K562 (cell line): ENCODE data around the gene BSPH1. TPM values are rescaled to one million over a fixed set of nuclear protein-coding genes. Genes with fewer than 3 reads are reported as not detected.

ENCODE experiments used
- ATAC-seq: fragments of 200-7000 bp; cut with Tn5 transposase; 3 replicates; pipeline ENCODE4 v1.9.1; 2020; ENCODE audit warnings: moderate library complexity
- BruUV-seq: library from RNA; stranded (reverse); fragments of 400-500 nt; replicated peaks from 2 replicates; lab custom pipeline; 2021; lab: Mats Ljungman, UMichigan
- CTCF ChIA-PET: fragments of 300-600 bp; formaldehyde crosslinking; extraction: SDS; loops from one replicate; lab custom pipeline; 2021; ENCODE audit warnings: low intra/inter-chr PET ratio; lab: Yijun Ruan, JAX
- POLR2A ChIA-PET: fragments of 300-600, 350-650 bp; sonication (Branson Sonifier 250); formaldehyde crosslinking; extraction: SDS; loops from one replicate; lab custom pipeline; 2021; ENCODE audit warnings: antibody characterized with exemption, inconsistent platforms; lab: Yijun Ruan, JAX
- DNase-seq, 4 experiments: peaks; one replicate each; pipeline versions ENCODE4 v3.0.0 to v3.0.0-alpha.2; 2011 to 2018; ENCODE audit warnings: low spot score in 3 of 4, mixed read lengths in 3 of 4; ENCODE audit errors: extremely low read depth in 1 of 4
- FAIRE-seq: peaks from 2 replicates; lab custom pipeline; 2011; peaks lifted over from hg19 to GRCh38; lab: Jason Lieb, UNC
- H2AFZ ChIP-seq: 2 replicates; pipeline ENCODE4 v1.6.0; 2011; ENCODE audit warnings: low read depth, low read length, control low read depth, inconsistent platforms
- H3K27ac ChIP-seq: fragments of 200-600 bp; 3 replicates; pipeline ENCODE4 v1.8.0; 2011; ENCODE audit warnings: low read depth, mild to moderate bottlenecking, control low read depth, inconsistent platforms, low read length, moderate library complexity, mixed read lengths; ENCODE audit errors: extremely low read depth
- H3K27me3 ChIP-seq, 2 experiments: fragments of 300-600 bp in 1 of 2; 2 replicates in 1 of 2; 3 replicates in 1 of 2; pipeline versions ENCODE4 v1.6.0 to v1.8.0; 2011; ENCODE audit warnings: inconsistent platforms in 2 of 2, low read length in 2 of 2, mild to moderate bottlenecking in 1 of 2, mixed read lengths in 1 of 2, moderate library complexity in 1 of 2; ENCODE audit not compliant: control insufficient read depth in 2 of 2, insufficient read depth in 2 of 2
- H3K36me3 ChIP-seq: fragments of 300-600 bp; 3 replicates; pipeline ENCODE4 v1.8.0; 2011; ENCODE audit warnings: mild to moderate bottlenecking, low read length, inconsistent platforms; ENCODE audit not compliant: control insufficient read depth, insufficient read depth
- H3K4me1 ChIP-seq, 2 experiments: fragments of 200-600 bp in 1 of 2; replicated peaks in 1 of 2; 2 replicates in 1 of 2; 3 replicates in 1 of 2; pipeline versions ENCODE4 v1.5.1 to v1.8.0; 2011; ENCODE audit warnings: inconsistent platforms in 2 of 2, low read length in 2 of 2, mild to moderate bottlenecking in 1 of 2, mixed read lengths in 1 of 2, moderate library complexity in 1 of 2; ENCODE audit not compliant: control insufficient read depth in 2 of 2, insufficient read depth in 2 of 2
- H3K4me2 ChIP-seq: 2 replicates; pipeline ENCODE4 v1.6.1; 2011; ENCODE audit warnings: low read length, control low read depth, inconsistent platforms, mixed read lengths; ENCODE audit not compliant: insufficient read depth
- H3K4me3 ChIP-seq: fragments of 200-600 bp; sonication (generic), shearing (Covaris generic); 2 replicates; pipeline ENCODE4 v1.5.1; 2016; ENCODE audit warnings: control low read depth, inconsistent platforms
- H3K79me2 ChIP-seq: fragments of 200-600 bp; 3 replicates; pipeline ENCODE4 v1.8.0; 2011; ENCODE audit warnings: low read length, inconsistent platforms; ENCODE audit not compliant: control insufficient read depth, insufficient read depth
- H3K9ac ChIP-seq, 2 experiments: 2 replicates each; pipeline versions ENCODE4 v1.6.0 to v1.6.1; 2011; ENCODE audit warnings: low read depth in 2 of 2, low read length in 2 of 2, control low read depth in 1 of 2, inconsistent platforms in 1 of 2, mild to moderate bottlenecking in 1 of 2, mixed read lengths in 1 of 2; ENCODE audit not compliant: insufficient read depth in 1 of 2
- H3K9me1 ChIP-seq: one replicate; pipeline ENCODE4 v1.6.0; 2011; ENCODE audit warnings: inconsistent platforms, mild to moderate bottlenecking, low read length, moderate library complexity; ENCODE audit not compliant: control insufficient read depth, insufficient read depth
- H3K9me3 ChIP-seq: replicated peaks from 2 replicates; pipeline ENCODE4 v1.5.1; 2011; ENCODE audit warnings: low read depth, low read length, inconsistent platforms; ENCODE audit not compliant: control insufficient read depth, insufficient read depth
- H4K20me1 ChIP-seq: replicated peaks from 2 replicates; pipeline ENCODE4 v1.6.1; 2011; ENCODE audit warnings: low read length, inconsistent platforms, mixed read lengths; ENCODE audit not compliant: control insufficient read depth, insufficient read depth
- ARHGAP35 ChIP-seq: fragments of 450-650 bp; IDR thresholded peaks from 2 replicates; pipeline ENCODE4 v1.6.1; 2018; ENCODE audit not compliant: partially characterized antibody
- BHLHE40 ChIP-seq: IDR thresholded peaks from 2 replicates; pipeline ENCODE4 v1.6.1; 2011; ENCODE audit warnings: low read length, improper control_type of control experiment
- BMI1 ChIP-seq: fragments of 150-350 bp; IDR thresholded peaks from 2 replicates; pipeline ENCODE4 v1.6.1; 2014; ENCODE audit warnings: low read length
- CCNT2 ChIP-seq: IDR thresholded peaks from 2 replicates; pipeline ENCODE4 v1.6.1; 2011; ENCODE audit warnings: borderline replicate concordance, low read depth, mild to moderate bottlenecking, moderate library complexity, mixed read lengths, low read length; ENCODE audit not compliant: insufficient read length; ENCODE audit errors: extremely low read depth
- CREB1 ChIP-seq, 2 experiments: sonication (generic) in 1 of 2; formaldehyde crosslinking in 1 of 2; IDR thresholded peaks; 2 replicates each; pipeline versions ENCODE4 v1.6.1 to v1.8.0; 2012 to 2022; ENCODE audit warnings: inconsistent platforms in 1 of 2, mild to moderate bottlenecking in 1 of 2, missing genetic modification reagents in 1 of 2, moderate library complexity in 1 of 2
- KHSRP ChIP-seq: fragments of 450-650 bp; IDR thresholded peaks from 2 replicates; pipeline ENCODE4 v1.6.1; 2017
- NFIX ChIP-seq: fragments of 250-450 bp; sonication (Bioruptor Pico); IDR thresholded peaks from 2 replicates; pipeline ENCODE4 v1.4.0; 2020; ENCODE audit warnings: low read depth, mild to moderate bottlenecking, moderate library complexity
- NR2C1 ChIP-seq, 2 experiments: fragments of 450-650 bp; IDR thresholded peaks; 2 replicates each; pipeline ENCODE4 v1.6.1; 2017; ENCODE audit warnings: mild to moderate bottlenecking in 2 of 2, antibody characterized with exemption in 1 of 2, inconsistent platforms in 1 of 2, missing compliant biosample characterization in 1 of 2, missing genetic modification characterization in 1 of 2
- RFX7 ChIP-seq: fragments of 250-450 bp; sonication (Bioruptor Pico); IDR thresholded peaks from 2 replicates; pipeline ENCODE4 v1.5.1; 2021; ENCODE audit warnings: mild to moderate bottlenecking
- SMARCB1 ChIP-seq: IDR thresholded peaks from 2 replicates; pipeline ENCODE4 v1.6.1; 2011; ENCODE audit warnings: improper control_type of control experiment, low read depth; ENCODE audit not compliant: insufficient read length
- ZNF217 ChIP-seq: sonication (generic); formaldehyde crosslinking; IDR thresholded peaks from 2 replicates; pipeline ENCODE4 v1.8.0; 2022; ENCODE audit warnings: mild to moderate bottlenecking, missing genetic modification reagents
- WGBS: fragments of 100-300 bp; shearing (Covaris generic); methylation state at CpG from one replicate; pipeline ENCODE4 v1.1.6; 2016; ENCODE audit warnings: low coverage, mixed read lengths; ENCODE audit not compliant: insufficient coverage; ENCODE audit errors: missing lambda C conversion rate; 5-methylcytosine and 5-hydroxymethylcytosine counted together
- in situ Hi-C: fragments of 300-500 bp; cut with MboI; formaldehyde crosslinking; loops from 4 replicates; pipeline ENCODE4 v1.15.0; 2018; ENCODE audit warnings: inconsistent platforms, mixed read lengths
- intact Hi-C: fragments of 100-400 bp; cut with micrococcal nuclease; formaldehyde crosslinking; loops from 2 replicates; pipeline ENCODE4 v1.14.2; 2022
- polyA plus RNA-seq, 8 experiments: library from polyadenylated mRNA; depleted of rRNA in 4 of 8; stranded (reverse) in 5 of 8; unstranded in 3 of 8; fragments of >200 nt; fragmentation: Nextera tagmentation in 2 of 8; fragmentation: Illumina TruSeq in 1 of 8; extraction: Ambion mirVana in 2 of 8; extraction: Trizol in 1 of 8; gene quantifications; 2 replicates each; pipeline versions ENCODE4 v1.2.1 to v1.2.3, GENCODE V29; 2011 to 2014; ENCODE audit warnings: inconsistent platforms in 1 of 8, missing spikeins in 1 of 8
- total RNA-seq, 7 experiments: library from RNA; depleted of rRNA in 6 of 7; stranded (reverse); fragments of >200 nt in 6 of 7; fragmentation: Illumina TruSeq in 2 of 7; extraction: Trizol in 2 of 7; gene quantifications; 2 replicates each; pipeline versions ENCODE4 v1.2.1 to v1.2.3, GENCODE V29; 2011 to 2021; ENCODE audit warnings: low replicate concordance in 1 of 7
- TF ChIP-seq, protein P1 (sequence below): fragments of 250-450 bp; sonication (Bioruptor Pico); IDR thresholded peaks from 2 replicates; pipeline ENCODE4 v1.5.0; 2021
- TF ChIP-seq, protein P2 (sequence below): fragments of 250-450 bp; sonication (Bioruptor Pico); IDR thresholded peaks from 2 replicates; pipeline ENCODE4 v1.5.0; 2021; ENCODE audit warnings: mild to moderate bottlenecking, borderline replicate concordance
- TF ChIP-seq, protein P3 (sequence below): fragments of 450-650 bp; IDR thresholded peaks from 2 replicates; pipeline ENCODE4 v1.6.1; 2018; ENCODE audit warnings: mild to moderate bottlenecking, low read depth; ENCODE audit not compliant: partially characterized antibody
- TF ChIP-seq, protein P4 (sequence below): IDR thresholded peaks from 3 replicates; pipeline ENCODE4 v1.6.1; 2011; ENCODE audit warnings: borderline replicate concordance, mild to moderate bottlenecking, moderate library complexity; ENCODE audit not compliant: insufficient read length; ENCODE audit errors: extremely low read depth

Gene BSPH1
- total and polyA plus RNA-seq, 9 of the 15 experiments (the other 6 are each of a cell fraction or from before 2014, with no cell fraction given) = not detected

DNA sequence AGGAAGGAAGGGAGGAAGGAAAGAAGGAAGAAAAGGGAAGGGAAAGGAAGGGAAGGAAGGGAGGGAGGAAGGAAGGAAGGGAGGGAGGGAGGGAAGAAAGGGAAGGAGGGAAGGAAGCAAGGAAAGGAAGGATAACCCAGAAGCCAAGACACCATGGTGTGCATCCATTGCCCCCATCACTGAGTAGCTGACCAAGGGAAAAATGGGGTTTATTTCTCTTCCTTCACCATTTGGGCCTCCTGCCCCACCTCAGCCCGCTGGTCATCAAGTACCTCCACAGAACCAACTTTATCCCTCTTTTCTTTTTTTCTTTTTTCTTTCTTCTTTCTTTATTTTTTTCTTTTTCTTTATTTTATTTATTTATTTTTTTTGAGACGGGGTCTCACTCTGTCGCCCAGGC lies 31.5 kb upstream of the BSPH1 start:
- BruUV-seq = no TSS peak
- in situ Hi-C loops = no loop called here
- TF ChIP-seq SMARCB1 (no peak), BMI1 (no peak), NFIX (CRISPR knock-in tag) (no peak), NR2C1 (IDR thresholded peaks at IDR 0.05) (no peak), NR2C1 (tag; IDR thresholded peaks at IDR 0.05) (no peak), RFX7 (no peak), ARHGAP35 (no peak), BHLHE40 (no peak), CREB1 (IDR thresholded peaks at IDR 0.05) (no peak), CREB1 (CRISPR knock-in tag; IDR thresholded peaks at IDR 0.05) (no peak), ZNF217 (CRISPR knock-in tag) (no peak), CCNT2 (no peak), KHSRP (no peak)
- TF ChIP-seq, protein P1, sequence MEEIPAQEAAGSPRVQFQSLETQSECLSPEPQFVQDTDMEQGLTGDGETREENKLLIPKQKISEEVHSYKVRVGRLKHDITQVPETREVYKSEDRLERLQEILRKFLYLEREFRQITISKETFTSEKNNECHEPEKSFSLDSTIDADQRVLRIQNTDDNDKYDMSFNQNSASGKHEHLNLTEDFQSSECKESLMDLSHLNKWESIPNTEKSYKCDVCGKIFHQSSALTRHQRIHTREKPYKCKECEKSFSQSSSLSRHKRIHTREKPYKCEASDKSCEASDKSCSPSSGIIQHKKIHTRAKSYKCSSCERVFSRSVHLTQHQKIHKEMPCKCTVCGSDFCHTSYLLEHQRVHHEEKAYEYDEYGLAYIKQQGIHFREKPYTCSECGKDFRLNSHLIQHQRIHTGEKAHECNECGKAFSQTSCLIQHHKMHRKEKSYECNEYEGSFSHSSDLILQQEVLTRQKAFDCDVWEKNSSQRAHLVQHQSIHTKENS (CRISPR knock-in tag) = no peak
- TF ChIP-seq, protein P2, sequence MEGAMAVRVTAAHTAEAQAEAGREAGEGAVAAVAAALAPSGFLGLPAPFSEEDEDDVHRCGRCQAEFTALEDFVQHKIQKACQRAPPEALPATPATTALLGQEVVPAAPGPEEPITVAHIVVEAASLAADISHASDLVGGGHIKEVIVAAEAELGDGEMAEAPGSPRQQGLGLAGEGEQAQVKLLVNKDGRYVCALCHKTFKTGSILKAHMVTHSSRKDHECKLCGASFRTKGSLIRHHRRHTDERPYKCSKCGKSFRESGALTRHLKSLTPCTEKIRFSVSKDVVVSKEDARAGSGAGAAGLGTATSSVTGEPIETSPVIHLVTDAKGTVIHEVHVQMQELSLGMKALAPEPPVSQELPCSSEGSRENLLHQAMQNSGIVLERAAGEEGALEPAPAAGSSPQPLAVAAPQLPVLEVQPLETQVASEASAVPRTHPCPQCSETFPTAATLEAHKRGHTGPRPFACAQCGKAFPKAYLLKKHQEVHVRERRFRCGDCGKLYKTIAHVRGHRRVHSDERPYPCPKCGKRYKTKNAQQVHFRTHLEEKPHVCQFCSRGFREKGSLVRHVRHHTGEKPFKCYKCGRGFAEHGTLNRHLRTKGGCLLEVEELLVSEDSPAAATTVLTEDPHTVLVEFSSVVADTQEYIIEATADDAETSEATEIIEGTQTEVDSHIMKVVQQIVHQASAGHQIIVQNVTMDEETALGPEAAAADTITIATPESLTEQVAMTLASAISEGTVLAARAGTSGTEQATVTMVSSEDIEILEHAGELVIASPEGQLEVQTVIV = no peak
- TF ChIP-seq, protein P3, sequence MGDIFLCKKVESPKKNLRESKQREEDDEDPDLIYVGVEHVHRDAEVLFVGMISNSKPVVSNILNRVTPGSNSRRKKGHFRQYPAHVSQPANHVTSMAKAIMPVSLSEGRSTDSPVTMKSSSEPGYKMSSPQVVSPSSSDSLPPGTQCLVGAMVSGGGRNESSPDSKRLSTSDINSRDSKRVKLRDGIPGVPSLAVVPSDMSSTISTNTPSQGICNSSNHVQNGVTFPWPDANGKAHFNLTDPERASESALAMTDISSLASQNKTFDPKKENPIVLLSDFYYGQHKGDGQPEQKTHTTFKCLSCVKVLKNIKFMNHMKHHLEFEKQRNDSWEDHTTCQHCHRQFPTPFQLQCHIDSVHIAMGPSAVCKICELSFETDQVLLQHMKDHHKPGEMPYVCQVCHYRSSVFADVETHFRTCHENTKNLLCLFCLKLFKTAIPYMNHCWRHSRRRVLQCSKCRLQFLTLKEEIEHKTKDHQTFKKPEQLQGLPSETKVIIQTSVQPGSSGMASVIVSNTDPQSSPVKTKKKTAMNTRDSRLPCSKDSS = no peak
- TF ChIP-seq, protein P4, sequence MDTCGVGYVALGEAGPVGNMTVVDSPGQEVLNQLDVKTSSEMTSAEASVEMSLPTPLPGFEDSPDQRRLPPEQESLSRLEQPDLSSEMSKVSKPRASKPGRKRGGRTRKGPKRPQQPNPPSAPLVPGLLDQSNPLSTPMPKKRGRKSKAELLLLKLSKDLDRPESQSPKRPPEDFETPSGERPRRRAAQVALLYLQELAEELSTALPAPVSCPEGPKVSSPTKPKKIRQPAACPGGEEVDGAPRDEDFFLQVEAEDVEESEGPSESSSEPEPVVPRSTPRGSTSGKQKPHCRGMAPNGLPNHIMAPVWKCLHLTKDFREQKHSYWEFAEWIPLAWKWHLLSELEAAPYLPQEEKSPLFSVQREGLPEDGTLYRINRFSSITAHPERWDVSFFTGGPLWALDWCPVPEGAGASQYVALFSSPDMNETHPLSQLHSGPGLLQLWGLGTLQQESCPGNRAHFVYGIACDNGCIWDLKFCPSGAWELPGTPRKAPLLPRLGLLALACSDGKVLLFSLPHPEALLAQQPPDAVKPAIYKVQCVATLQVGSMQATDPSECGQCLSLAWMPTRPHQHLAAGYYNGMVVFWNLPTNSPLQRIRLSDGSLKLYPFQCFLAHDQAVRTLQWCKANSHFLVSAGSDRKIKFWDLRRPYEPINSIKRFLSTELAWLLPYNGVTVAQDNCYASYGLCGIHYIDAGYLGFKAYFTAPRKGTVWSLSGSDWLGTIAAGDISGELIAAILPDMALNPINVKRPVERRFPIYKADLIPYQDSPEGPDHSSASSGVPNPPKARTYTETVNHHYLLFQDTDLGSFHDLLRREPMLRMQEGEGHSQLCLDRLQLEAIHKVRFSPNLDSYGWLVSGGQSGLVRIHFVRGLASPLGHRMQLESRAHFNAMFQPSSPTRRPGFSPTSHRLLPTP = no peak

More for the DNA sequence above, 31.5 kb upstream of the BSPH1 start:
- Histone ChIP-seq H3K79me2 (no peaks in the 10 kb centered on the region), H2AFZ (no peak overlapping the region), H3K27ac (no peak overlapping the region), H3K9me3 (no peaks in the 10 kb centered on the region), H3K36me3 (no peaks in the 10 kb centered on the region), H3K4me2 (no peak overlapping the region), H3K4me3 (no peak overlapping the region), H4K20me1 (no peaks in the 10 kb centered on the region; the same call in 1 of the 2 replicates), H3K9ac (no peak overlapping the region), H3K4me1 (no peaks in the 10 kb centered on the region), H3K9me1 (no peaks in the 10 kb centered on the region), H3K27me3 (peaks cover 13 to 35% of the 10 kb centered on the region in 2 experiments)
- ChIA-PET POLR2A (no interaction called here), CTCF (no interaction called here)
- FAIRE-seq (no peak), ATAC-seq (no peak), DNase-seq (no peak)
- WGBS = 9% methylated on average over 3 of the region's 3 CpGs
- intact Hi-C loops = no loop called here
